ENCODE measurements around the gene LRP8.

The LRP8 gene

GRCh38 chr1:53256511-53257453 is 71.1 kb downstream of the LRP8 start:
- DNase-seq, result no peak

GRCh38 chr1:53255031-53255430 is 72.8 kb downstream of the LRP8 start:
- no peak for DNase-seq

GRCh38 chr1:53254011-53254640 is 73.7 kb downstream of the LRP8 start:
- no peak for DNase-seq

- DNase-seq, result no peak
Observed at GRCh38 chr1:53250325-53250724, 77.5 kb downstream of the LRP8 start.

GRCh38 chr1:53249706-53250105 is 78.2 kb downstream of the LRP8 start:
- DNase-seq, result no peak

GRCh38 chr1:53246261-53247134 is 81.4 kb downstream of the LRP8 start:
- no peak for DNase-seq

- no peak for DNase-seq
Observed at GRCh38 chr1:53244141-53244540, 83.7 kb downstream of the LRP8 start.

GRCh38 chr1:53242381-53242780 is 85.5 kb downstream of the LRP8 start:
- no peak for DNase-seq

- DNase-seq, result no peak
Observed at GRCh38 chr1:53241828-53242227, 86.0 kb downstream of the LRP8 start.

GRCh38 chr1:53238197-53239155 is 89.4 kb downstream of the LRP8 start, which contains the start of gene MAGOH:
Gene MAGOH, minus strand, starts transcription at chr1:53238518. Its CDS starts 70 bp downstream, at chr1:53238448.
- DNase-seq, result peak; percentile 90 to 93

GRCh38 chr1:53237638-53238037 is 90.2 kb downstream of the LRP8 start:
- no peak for DNase-seq

GRCh38 chr1:53220962-53221286 is 106.9 kb downstream of the LRP8 start:
- DNase-seq, result no peak

- peak; percentile 74 to 76 for DNase-seq
Observed at GRCh38 chr1:53220171-53220961, 107.5 kb downstream of the LRP8 start, which contains the start of gene CZIB. Gene CZIB, minus strand, starts transcription at chr1:53220634. Its CDS starts 59 bp downstream, at chr1:53220575.

- no peak for DNase-seq
Observed at GRCh38 chr1:53219711-53220110, 108.2 kb downstream of the LRP8 start.

GRCh38 chr1:53218201-53218600 is 109.7 kb downstream of the LRP8 start:
- DNase-seq, result no peak

GRCh38 chr1:53214376-53214940 is 113.4 kb downstream of the LRP8 start:
- DNase-seq, result no peak

- DNase-seq, result no peak
Observed at GRCh38 chr1:53210954-53211353, 116.9 kb downstream of the LRP8 start.

GRCh38 chr1:53210352-53210751 is 117.5 kb downstream of the LRP8 start:
- no peak for DNase-seq

- no peak for DNase-seq
Observed at GRCh38 chr1:53207726-53208125, 120.1 kb downstream of the LRP8 start.

GRCh38 chr1:53206735-53207379 is 121.0 kb downstream of the LRP8 start:
- no peak for DNase-seq

Measured in AML-193 (cell line).